ENCODE measurements around the gene LMOD1.

DNA sequence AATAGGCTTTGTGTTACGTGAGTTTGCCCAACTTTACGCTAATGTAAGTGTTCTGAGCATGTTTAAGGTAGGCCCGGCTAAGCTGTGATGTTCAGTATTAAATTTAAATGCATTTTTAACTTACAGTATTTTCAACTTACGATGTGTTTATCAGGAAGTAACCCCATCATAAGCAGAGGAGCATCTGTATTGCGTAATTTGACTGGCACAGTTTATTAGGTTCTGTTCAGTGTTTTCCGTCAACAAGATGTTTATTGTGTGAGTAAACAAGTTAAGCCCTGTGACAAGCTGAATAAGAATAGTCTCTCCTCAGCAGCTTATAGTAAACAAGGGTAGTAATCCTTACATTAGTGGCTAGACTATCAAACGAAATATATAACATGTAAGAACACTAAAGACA, 84.9 kb downstream of the LMOD1 start:
- TF ChIP-seq, protein P1, sequence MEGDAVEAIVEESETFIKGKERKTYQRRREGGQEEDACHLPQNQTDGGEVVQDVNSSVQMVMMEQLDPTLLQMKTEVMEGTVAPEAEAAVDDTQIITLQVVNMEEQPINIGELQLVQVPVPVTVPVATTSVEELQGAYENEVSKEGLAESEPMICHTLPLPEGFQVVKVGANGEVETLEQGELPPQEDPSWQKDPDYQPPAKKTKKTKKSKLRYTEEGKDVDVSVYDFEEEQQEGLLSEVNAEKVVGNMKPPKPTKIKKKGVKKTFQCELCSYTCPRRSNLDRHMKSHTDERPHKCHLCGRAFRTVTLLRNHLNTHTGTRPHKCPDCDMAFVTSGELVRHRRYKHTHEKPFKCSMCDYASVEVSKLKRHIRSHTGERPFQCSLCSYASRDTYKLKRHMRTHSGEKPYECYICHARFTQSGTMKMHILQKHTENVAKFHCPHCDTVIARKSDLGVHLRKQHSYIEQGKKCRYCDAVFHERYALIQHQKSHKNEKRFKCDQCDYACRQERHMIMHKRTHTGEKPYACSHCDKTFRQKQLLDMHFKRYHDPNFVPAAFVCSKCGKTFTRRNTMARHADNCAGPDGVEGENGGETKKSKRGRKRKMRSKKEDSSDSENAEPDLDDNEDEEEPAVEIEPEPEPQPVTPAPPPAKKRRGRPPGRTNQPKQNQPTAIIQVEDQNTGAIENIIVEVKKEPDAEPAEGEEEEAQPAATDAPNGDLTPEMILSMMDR (IDR thresholded peaks at IDR 0.05; ENCODE audit: borderline replicate concordance, extremely low read depth, low read length, poor library complexity, severe bottlenecking): no peak
- TF ChIP-seq EZH2 (IDR thresholded peaks at IDR 0.05; ENCODE audit: borderline replicate concordance, low read depth, low read length, severe bottlenecking): no peak

Data from DND-41 (cell line).